GM19193 (cell line): Measurements from ENCODE around the gene COPS8.

Experiments
- POLR2A ChIP-seq: IDR thresholded peaks from 4 replicates; pipeline ENCODE4 v1.6.1; 2011; ENCODE audit not compliant: insufficient read depth, insufficient read length; ENCODE audit errors: extremely low read depth

The COPS8 gene

DNA sequence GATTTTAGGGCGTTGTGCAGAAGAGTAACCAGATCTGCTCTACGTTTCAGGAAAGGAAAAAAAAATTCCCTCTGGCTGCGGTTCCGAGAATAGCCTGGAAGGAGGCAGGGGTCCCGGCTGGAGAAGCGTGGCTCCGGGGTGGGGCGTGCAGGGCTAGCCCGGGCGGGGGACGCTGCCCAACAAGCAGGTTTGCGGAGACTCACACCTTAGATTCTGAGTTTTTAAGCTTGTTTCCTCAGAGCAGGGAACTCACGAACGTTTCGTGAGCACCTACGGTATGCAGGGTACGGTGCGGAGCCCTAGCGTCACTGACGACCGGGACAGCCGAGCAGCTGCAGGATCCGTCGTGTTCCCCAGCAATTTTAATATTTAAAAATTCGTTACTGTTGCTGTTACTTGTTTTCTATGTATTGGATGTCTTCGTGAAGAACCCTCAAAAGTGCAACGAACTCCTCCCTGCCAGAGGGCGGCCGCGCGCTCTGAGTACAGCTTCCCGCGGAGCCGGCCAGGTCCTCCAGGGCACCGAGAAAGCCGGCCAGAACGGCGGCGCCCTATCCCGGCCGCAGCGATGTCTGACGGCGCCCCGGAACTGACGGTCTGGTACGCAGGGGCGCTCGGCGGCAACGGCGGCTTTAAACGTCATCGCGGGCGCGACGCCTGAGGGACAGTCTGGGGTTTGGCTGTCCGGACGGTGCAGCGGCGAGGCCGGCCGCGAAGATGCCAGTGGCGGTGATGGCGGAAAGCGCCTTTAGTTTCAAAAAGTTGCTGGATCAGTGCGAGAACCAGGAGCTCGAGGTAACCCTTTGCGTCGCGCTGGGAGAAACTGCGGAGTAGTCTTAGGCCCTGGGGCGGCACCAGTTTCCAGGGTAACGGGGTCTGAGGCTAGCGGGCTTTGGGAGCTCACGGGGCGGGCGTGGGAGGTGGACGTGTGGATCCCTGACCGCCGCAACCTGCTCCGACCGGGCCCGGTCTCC lies at the start of gene COPS8:
Gene COPS8 (plus strand): TSS at position 642 of the 974 bp plus-strand sequence. CDS start 76 bp downstream, at position 718.
- peak; percentile 95 for TF ChIP-seq POLR2A

DNA sequence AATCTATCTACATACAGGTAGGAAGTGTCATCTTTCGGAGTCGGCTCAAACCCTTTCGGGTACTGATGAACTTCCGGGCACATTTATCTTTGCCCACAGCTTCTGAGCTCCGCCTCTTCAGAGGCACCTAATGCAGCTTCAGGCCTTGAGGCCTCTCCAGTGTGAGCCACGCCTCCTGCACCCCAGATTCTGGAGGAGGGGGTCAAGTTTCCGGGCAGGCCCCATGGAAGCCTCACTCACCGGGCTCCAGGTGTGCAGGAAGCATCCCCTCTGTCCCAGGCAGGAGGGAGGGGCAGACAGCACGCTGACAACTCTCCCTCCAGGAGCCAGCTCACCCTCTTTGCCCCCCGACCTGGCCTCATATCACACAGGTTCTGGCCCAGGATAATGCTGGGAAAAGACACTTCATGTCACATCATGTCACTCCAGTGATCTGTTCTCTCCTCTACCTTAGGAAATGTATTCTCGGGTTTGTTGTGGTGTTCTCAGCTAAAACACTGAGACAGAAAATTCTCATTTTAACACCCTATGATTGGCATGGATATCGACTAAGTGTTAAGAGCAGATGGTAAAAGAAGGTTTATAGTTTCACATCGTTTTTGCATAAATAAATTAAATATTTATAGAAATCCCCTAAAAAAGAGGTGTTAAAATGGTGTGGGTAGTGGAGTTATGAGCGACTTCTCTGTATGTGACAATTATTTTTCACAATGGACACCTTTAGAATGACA lies 46.2 kb upstream of the COPS8 start:
- no peak for TF ChIP-seq POLR2A

DNA sequence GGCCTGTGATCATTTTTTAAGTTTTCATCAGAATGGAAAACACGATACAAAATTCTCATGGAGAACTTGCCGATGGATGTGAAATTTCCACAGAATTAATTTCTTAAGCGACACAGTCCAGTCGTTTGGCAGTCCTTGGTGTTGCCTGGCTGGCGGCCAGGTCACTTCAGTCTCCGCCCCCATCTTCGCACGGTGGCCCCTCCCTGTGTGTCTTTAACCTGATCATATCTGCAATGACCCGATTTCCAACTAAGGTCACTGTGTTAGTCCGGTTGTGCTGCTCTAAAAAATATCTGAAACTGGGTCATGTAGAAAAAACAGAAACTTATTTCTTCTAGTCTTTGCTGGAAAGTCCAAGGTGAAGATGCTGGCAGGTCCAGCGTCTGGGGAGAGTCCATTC lies 44.5 kb upstream of the COPS8 start:
- no peak for TF ChIP-seq POLR2A

DNA sequence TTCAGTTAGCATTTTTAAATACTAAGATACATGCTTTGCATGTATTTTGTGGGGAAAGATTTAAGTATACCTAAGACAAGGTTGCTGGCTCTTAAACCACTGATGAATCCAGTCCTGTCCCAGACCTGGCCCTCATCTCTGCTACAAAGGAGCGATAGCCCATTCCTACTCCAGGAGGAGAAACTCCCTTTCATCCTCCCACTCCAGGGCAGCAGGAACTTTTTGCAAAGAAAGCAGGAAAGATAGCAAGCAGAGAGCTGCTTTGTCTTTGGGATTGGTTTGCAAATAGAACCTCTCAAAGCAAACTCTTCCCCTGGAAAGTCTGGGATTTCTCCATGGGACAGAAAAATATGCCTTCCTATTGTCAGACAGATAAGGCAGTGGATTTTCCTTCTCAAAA lies 43.6 kb upstream of the COPS8 start:
- TF ChIP-seq POLR2A = no peak

DNA sequence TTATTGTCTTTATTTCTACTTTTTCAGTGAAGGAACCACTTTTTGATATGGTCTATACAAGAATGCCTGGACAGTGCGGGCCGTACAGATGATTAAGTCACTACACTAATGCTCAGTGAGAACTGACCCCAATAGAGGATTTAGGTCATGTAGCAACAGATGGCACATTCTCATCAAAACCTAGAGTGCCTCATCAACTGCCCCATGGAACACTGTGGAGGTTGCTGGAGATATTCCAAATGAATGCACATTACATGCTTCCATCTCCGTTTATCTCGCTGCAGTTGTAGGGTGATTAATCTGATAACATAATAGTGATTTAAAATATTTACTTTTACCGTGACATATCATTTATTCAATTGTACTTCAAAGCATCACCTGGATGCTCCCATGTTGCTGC lies 41.8 kb upstream of the COPS8 start:
- TF ChIP-seq POLR2A = no peak

DNA sequence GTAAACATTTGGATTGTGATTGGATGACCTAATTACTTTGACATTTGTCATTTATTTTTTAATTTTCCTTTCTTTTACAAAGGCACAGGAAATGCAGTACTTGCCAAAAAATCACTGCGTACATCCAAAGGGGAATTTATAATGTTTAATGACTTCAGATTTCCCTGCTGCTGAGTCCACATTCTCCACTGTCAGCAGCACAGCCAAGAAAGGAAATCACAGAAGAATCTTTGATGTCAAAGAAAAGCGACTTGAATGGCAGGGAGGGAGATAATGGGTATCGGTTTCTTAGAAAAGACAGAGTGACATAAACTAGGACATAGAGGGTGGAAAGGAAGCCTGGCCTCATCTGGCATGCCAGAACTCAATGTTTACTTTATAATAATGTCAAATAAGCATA lies 41.4 kb upstream of the COPS8 start:
- no peak for TF ChIP-seq POLR2A

DNA sequence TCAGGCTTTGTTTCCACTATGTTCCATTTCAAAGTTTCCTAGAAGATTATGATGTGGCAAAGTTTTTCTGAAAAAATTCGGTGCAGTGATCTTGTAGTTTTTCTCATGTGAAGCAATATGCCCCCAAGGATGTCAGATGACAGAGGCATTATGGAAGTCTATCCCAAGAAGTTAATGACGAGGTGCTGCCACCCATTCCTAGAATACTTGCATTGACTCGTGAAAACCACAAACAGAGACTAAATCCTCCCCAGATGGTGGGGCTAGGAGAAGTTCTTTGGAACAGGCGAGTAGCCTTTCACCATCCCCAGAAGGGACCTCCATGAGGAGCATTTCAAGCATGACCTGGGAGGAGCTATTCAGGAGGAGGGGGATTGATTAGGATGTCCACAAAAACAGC lies 40.2 kb upstream of the COPS8 start:
- no peak for TF ChIP-seq POLR2A

DNA sequence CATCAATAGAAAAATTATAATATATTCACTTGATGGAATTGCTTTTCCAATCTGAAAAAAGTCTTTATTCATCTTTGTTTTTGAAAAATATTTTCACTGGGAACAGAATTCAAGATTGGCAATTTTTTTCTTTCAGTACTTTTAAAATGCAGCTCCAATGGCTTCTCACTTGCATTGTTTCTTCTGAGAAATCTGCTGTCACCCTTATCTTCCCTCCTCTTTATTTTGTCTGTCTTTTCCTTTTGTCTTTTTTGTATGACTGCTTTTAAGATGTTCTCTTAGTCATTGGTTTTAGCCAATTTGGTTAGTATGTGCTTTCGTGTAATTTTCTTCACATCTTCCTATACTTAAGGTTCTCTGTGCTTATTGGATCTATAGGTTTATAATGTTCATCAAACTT lies 37.1 kb upstream of the COPS8 start:
- TF ChIP-seq POLR2A = no peak

DNA sequence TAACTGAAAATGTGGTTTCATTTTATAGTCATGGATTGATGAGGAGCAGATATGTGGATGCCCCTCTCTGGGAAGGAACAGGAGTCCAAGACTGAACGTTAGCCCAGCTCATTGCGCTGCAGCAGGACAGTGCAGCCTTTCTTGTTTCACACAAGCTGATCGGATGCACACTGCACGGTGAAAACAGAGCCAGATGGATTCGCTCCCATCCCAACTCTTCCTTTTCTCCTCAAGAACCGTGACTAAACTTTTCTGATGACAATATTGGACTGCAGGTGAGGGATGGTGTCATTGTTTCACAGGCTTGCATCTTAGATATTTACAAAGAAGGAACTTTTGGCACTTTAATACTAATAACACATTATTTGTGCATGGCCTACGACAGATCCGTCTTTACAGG lies 33.8 kb upstream of the COPS8 start:
- no peak for TF ChIP-seq POLR2A

DNA sequence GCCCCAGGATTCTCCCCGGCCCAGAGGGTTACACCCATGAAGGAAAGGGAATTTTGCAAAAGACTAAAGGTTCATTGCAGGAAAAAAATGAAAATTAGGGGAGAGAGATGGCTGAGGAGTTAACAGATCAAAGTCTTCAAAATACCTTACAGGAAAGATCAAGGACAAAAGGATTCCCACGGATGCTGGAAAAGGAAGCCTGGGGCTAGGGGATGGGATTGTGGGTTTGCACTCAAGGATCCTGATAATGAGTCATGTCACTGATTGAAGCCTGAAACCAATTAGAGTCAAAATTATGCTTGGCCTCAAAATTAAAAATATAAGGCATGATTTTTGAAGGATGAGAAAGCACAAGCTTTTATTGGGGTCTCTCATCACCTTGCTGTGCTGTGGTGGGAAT lies 32.6 kb upstream of the COPS8 start:
- no peak for TF ChIP-seq POLR2A

DNA sequence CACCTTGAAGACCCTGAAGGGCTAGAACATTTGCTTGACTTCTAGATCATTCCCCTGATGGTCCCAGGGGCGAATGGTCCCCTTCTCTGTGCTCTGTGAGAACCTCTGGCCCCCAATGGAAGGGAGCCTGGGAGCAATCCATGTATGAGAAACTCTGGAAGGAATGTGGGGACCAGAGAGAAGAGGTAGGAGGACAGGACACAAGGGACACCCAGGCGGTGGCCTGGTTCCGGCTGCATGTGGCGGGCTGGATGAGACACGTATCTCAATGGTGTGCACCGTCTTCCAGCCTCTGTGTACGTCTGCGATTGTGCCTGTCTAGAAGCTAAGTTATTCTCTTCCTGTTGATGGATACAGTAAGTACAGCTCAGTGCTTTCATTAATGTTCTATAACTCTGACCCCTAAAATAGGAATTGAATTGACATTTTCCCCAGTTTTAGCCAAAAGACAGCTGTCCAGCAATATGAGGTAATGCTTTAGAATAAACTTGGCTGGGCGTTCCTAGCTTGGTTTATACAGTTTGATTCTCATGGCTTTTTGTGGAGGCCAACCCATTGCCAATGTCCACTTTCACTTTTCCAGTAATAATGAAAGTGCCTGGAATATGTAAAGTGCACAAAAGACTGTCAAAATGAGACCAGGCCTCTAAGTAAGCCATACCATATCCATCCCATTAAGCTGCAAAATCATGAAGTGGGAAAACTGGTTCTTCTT lies 30.1 kb upstream of the COPS8 start:
- TF ChIP-seq POLR2A = no peak

DNA sequence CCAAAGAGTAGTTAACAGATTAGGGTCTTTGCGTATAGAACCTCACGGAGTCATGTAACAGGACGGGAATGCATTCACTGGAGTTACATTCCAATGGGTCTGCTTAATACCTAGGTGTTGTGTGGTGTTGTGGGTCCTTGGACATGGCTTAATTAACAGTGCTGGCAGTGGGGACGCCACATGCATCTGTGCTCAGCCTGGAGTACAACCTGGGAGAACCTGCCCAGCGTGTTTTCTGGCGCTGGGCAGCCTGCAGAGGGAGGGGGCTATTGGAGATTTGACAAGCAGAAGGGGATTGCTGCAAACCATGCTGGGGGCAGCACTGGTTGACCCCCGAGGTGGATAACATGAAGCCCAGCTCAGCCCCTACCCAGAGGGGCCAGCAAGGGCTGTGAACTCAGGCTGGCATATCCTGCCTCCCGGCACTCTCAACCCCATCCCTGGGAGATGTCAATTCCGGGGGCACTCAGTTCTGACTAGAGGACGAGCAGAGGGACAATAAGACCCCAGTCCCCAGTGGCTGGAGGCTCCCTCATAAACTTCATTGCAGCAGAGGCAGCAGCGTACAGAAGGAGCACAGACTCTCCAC lies 29.3 kb upstream of the COPS8 start:
- no peak for TF ChIP-seq POLR2A

DNA sequence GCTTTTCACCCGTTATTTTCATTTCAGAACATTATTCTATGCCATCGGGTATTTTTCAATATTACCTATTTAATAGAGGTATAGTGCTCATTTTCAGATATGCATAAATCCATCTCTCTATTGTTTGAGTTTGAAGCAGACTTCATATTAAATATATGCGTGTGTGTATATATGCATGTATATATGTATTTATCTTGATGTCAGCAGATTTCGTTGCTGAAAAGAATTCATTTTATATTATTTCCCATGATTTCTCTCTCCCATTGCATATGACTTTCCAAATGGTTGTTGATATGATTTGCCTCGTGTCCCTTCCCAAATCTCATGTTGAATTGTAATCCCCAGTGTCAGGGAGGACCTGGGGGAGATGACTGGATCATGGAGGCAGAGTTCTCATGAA lies 28.6 kb upstream of the COPS8 start:
- no peak for TF ChIP-seq POLR2A

DNA sequence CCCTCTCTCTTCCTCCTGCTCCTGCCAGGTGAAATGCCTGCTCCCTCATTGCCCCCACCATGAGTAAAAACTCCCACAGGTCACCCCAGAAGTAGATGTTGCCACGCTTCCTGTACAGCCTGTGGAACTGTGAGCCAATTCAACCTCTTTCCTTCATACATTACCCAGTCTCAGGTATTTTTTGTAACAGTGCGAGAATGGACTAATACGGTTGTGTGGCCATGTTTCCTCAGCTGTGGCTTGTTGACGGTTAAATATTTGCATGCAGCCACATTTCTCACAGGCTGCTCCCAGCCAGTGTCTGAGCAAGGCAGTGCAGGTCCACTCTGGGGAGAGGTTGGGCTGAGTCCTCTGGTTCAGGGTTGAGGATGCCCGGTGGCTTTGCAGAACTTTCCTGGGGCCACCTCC lies 27.8 kb upstream of the COPS8 start:
- TF ChIP-seq POLR2A = peak; percentile 51

DNA sequence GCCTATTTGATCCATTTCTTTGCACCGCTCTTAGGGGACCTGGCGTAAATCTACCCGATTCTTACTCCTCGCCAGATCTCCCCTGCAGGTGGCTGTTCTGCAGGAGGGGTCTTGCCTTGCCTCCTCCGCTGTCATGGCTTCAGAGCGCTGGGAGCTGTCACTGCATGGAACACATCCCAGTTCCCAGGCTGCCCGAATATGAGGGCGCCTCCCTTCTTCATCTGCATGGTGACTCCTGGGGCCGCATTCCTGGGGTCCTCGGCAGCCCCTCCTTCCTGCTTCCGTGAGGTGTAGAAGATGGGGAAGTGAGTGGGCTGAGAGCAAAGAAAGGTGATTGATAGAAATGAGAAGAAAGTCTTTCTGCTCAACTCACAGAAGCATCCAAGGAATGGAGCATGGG lies 27.3 kb upstream of the COPS8 start:
- no peak for TF ChIP-seq POLR2A
